BJ (cell line): ENCODE data around the gene POLR3GL. TPM values are rescaled to one million over a fixed set of nuclear protein-coding genes. Genes with fewer than 3 reads are reported as not detected.

ENCODE experiments used
- CTCF ChIA-PET: fragments of 350-600 bp; formaldehyde crosslinking; extraction: SDS; loops from one replicate; lab custom pipeline; 2021; ENCODE audit warnings: antibody characterized with exemption, inconsistent platforms; lab: Yijun Ruan, JAX
- POLR2A ChIA-PET: fragments of 300-600 bp; sonication (Branson Sonifier 250); formaldehyde crosslinking; extraction: SDS; loops from one replicate; lab custom pipeline; 2021; ENCODE audit warnings: antibody characterized with exemption; lab: Charles Lee
- DNase-seq: peaks from one replicate; pipeline ENCODE4 v3.0.0-alpha.2; 2011; ENCODE audit warnings: low read depth
- H3K27me3 ChIP-seq: 2 replicates; pipeline ENCODE4 v1.6.0; 2011; ENCODE audit warnings: low read length; ENCODE audit not compliant: control insufficient read depth, insufficient read depth
- H3K36me3 ChIP-seq: 2 replicates; pipeline ENCODE4 v1.5.1; 2011; ENCODE audit warnings: low read length; ENCODE audit not compliant: control insufficient read depth, insufficient read depth
- H3K4me3 ChIP-seq: 2 replicates; pipeline ENCODE4 v1.5.1; 2011; ENCODE audit warnings: low read depth, mild to moderate bottlenecking, control low read depth, low read length
- CTCF ChIP-seq: IDR thresholded peaks from 2 replicates; pipeline ENCODE4 v1.5.1; 2011; ENCODE audit warnings: low read depth, mild to moderate bottlenecking, control low read depth, inconsistent platforms, low read length, moderate library complexity; ENCODE audit not compliant: insufficient read depth
- polyA plus RNA-seq: library from polyadenylated mRNA; depleted of rRNA; stranded (reverse); fragments of >200 nt; gene quantifications from 2 replicates; pipeline ENCODE4 v1.2.3, GENCODE V29; 2011

Gene POLR3GL
- polyA plus RNA-seq, 1 experiment, result 13.2 TPM

GRCh38 chr1:145980457-145980994, 16.0 kb downstream of the POLR3GL start:
- no peaks in the 10 kb centered on the region for H3K36me3 ChIP-seq
- no peak for DNase-seq
- CTCF ChIA-PET, result interaction anchor here (1.5 to 7.2 kb wide), 4 partner anchors 12 to 89 kb away, joined by 3 to 171 read pairs (median 74); partner anchors contain the start of genes ANKRD34A, POLR3GL and TXNIP
- TF ChIP-seq CTCF, result no peak
- POLR2A ChIA-PET, result interaction anchor here (0.6 to 1.1 kb wide), 2 partner anchors 16 kb away, joined by 4 to 9 read pairs; partner anchors contain the start of gene TXNIP
- no peaks in the 10 kb centered on the region for H3K27me3 ChIP-seq
- no peak overlapping the region for H3K4me3 ChIP-seq

GRCh38 chr1:145982010-145982723, 17.7 kb downstream of the POLR3GL start:
- Histone ChIP-seq H3K36me3 (no peaks in the 10 kb centered on the region), H3K4me3 (no peak overlapping the region), H3K27me3 (no peaks in the 10 kb centered on the region)
- TF ChIP-seq CTCF, result no peak
- CTCF ChIA-PET, result interaction anchor here (1.0 kb wide), 1 partner anchor 10 kb away, joined by 4 read pairs; no protein-coding TSS in a partner anchor
- DNase-seq, result no peak
- POLR2A ChIA-PET, result interaction anchor here (0.9 kb wide), 1 partner anchor 8 kb away, joined by 3 read pairs; no protein-coding TSS in a partner anchor

GRCh38 chr1:145983206-145983675, 18.8 kb downstream of the POLR3GL start:
- ChIA-PET CTCF (no interaction called here), POLR2A (no interaction called here)
- TF ChIP-seq CTCF, result no peak
- Histone ChIP-seq H3K27me3 (no peaks in the 10 kb centered on the region), H3K36me3 (no peaks in the 10 kb centered on the region), H3K4me3 (no peak overlapping the region)
- DNase-seq, result no peak

DNA sequence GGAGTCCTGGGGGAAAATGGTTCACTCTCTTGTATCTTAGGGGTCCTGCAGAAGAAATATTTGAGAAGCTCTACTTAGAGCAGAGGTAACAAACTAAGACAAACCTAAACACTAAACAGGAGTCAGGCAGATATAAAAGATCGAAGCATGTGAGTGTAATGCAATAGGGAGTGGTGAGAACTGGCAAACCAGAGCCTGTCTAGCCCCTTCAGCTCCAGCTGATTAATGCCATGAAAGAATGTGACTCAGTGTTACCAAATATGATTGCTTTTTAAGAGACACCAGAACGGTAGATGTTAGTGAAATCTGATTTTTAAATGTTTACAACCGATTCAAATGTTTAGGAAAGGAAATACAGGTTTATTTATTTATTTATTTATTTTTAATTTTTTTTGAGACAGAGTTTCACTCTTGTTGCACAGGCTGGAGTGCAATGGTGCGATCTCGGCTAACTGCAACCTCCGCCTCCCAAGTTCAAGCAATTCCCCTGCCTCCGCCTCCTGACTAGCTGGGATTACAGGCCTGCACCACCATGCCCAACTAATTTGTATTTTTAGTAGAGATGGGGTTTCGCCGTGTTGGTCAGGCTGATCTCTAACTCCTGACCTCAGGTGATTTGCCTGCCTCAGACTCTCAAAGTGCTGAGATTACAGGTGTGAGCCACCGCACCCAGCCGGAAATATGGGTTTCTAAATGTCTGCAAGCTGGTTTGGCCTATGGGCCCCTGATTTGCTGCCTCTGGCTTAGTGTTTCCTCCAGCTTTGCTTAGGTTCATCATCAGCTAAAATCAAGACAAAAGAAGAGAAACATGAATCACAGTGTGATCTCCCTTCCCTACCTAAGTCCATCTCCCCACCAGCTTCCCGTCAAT, 19.7 kb downstream of the POLR3GL start:
- Histone ChIP-seq H3K4me3 (no peak overlapping the region), H3K27me3 (no peaks in the 10 kb centered on the region), H3K36me3 (no peaks in the 10 kb centered on the region)
- no peak for TF ChIP-seq CTCF
- DNase-seq, result no peak
- ChIA-PET POLR2A (no interaction called here), CTCF (no interaction called here)

DNA sequence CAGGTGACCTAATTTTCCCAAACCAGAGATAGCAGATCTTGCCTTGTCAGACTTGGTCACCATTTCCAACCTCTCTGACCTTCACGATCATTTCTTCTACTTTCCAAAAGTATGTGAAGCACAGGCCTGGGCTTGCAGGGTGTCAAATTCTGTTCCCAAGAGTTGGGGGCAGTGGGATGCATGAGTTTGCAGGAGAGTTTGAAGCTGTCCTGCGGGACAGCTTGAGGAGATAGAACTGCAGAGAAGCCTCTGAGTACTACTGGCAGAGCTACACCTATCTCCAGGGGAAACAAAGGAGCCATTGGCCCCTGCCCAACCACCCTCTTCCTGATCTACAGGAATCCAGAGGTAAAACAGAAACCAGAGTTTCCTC, 20.6 kb downstream of the POLR3GL start:
- Histone ChIP-seq H3K27me3 (no peaks in the 10 kb centered on the region), H3K36me3 (no peaks in the 10 kb centered on the region), H3K4me3 (no peak overlapping the region)
- ChIA-PET POLR2A (no interaction called here), CTCF (no interaction called here)
- TF ChIP-seq CTCF, result no peak
- no peak for DNase-seq
